Liver (tissue), 3 donors: Measurements from ENCODE around the gene PRMT5.

Experiments used
- CTCF ChIP-seq: fragments of 150-350 bp; IDR thresholded peaks from 2 replicates; pipeline ENCODE4 v1.5.1; 2017; ENCODE audit warnings: improper control_type of control experiment, low read depth, low read length; ENCODE audit not compliant: missing input control
- HNF4G ChIP-seq: IDR thresholded peaks from 2 replicates; pipeline ENCODE4 v1.6.1; 2016; ENCODE audit warnings: antibody characterized with exemption
- JUND ChIP-seq, 2 donors: IDR thresholded peaks; 2 replicates each; pipeline ENCODE4 v1.6.1; 2016; ENCODE audit warnings: antibody characterized with exemption in 2 of 2
- donor health status: healthy.
- donor health status: healthy.

- TF ChIP-seq JUND (IDR thresholded peaks at IDR 0.05) (peak in 1 of 2 donors; percentile 65), CTCF (no peak), HNF4G (peak; percentile 36)
Measured at GRCh38 chr14:22871224-22872032, 57.7 kb downstream of the PRMT5 start, which contains the start of gene LRP10.
